ENCODE measurements around the gene ANKS1B. TPM values are rescaled to one million over a fixed set of nuclear protein-coding genes. Genes with fewer than 3 reads are reported as not detected.

The ANKS1B gene
- total RNA-seq, 4 donors from 2014 or later, result 14.0 to 38.4 (median 28.6) TPM

GRCh38 chr12:99383258-99383657, 601.5 kb downstream of the ANKS1B start:
- Histone ChIP-seq H3K4me1 (no peaks in the 10 kb centered on the region), H3K36me3 (no peaks in the 10 kb centered on the region), H3K27ac (no peak overlapping the region), H3K4me3 (no peak overlapping the region), H3K27me3 (no peaks in the 10 kb centered on the region), H3K9me3 (no peaks in the 10 kb centered on the region)
- no peak for DNase-seq (ENCODE audit: low spot score in 2 of 2)
- TF ChIP-seq POLR2A (IDR thresholded peaks at IDR 0.05) (no peak), CTCF (IDR thresholded peaks at IDR 0.05) (no peak), EP300 (IDR thresholded peaks at IDR 0.05) (no peak)
- 94 to 96% methylated on average over 4 of the region's 4 CpGs for WGBS, 2 donors

- Histone ChIP-seq H3K4me1 (no peaks in the 10 kb centered on the region), H3K4me3 (no peak overlapping the region), H3K27ac (no peak overlapping the region), H3K27me3 (no peaks in the 10 kb centered on the region), H3K36me3 (no peaks in the 10 kb centered on the region), H3K9me3 (no peaks in the 10 kb centered on the region)
- no peak for DNase-seq (ENCODE audit: low spot score in 2 of 2)
- 51 to 58% methylated on average over 2 of the region's 2 CpGs for WGBS, 2 donors
- TF ChIP-seq POLR2A (IDR thresholded peaks at IDR 0.05) (no peak), CTCF (IDR thresholded peaks at IDR 0.05) (no peak), EP300 (IDR thresholded peaks at IDR 0.05) (no peak)
Observed at GRCh38 chr12:99381992-99382391, 602.7 kb downstream of the ANKS1B start.

DNA sequence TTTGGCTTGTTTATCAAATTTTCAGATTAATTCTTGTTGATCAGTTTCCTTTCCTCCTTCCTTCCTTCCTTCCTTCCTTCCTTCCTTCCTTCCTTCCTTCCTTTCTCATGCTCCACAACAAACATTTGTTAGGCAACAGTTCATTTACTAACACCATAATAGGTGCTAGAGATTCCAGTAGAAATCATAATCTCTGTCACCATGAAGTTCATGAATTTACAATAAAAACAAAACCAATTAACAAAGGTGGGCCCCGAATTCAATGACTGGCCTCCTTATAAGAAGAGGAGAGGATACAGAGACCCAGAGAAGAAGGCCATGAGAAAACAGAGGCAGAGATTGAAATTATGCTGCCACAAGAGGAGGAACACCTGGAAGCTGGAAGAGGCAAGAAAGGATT, 604.0 kb downstream of the ANKS1B start:
- no peak for DNase-seq (ENCODE audit: low spot score in 2 of 2)
- H3K27me3 ChIP-seq, result no peaks in the 10 kb centered on the region
- WGBS, 2 donors, result 93 to 98% methylated on average over 1 of the region's 1 CpG
- no peaks in the 10 kb centered on the region for H3K4me1 ChIP-seq
- no peak overlapping the region for H3K4me3 ChIP-seq
- H3K9me3 ChIP-seq, result no peaks in the 10 kb centered on the region
- H3K27ac ChIP-seq, result no peak overlapping the region
- H3K36me3 ChIP-seq, result no peaks in the 10 kb centered on the region
- TF ChIP-seq EP300 (IDR thresholded peaks at IDR 0.05), result no peak
- no peak for TF ChIP-seq CTCF (IDR thresholded peaks at IDR 0.05)
- no peak for TF ChIP-seq POLR2A (IDR thresholded peaks at IDR 0.05)

- Histone ChIP-seq H3K27ac (no peak overlapping the region), H3K27me3 (no peaks in the 10 kb centered on the region), H3K4me3 (no peak overlapping the region), H3K36me3 (no peaks in the 10 kb centered on the region), H3K4me1 (no peaks in the 10 kb centered on the region), H3K9me3 (no peaks in the 10 kb centered on the region)
- WGBS, 2 donors, result 58 to 81% methylated on average over 1 of the region's 1 CpG
- DNase-seq (ENCODE audit: low spot score in 2 of 2), result no peak
- no peak for TF ChIP-seq POLR2A (IDR thresholded peaks at IDR 0.05)
- no peak for TF ChIP-seq CTCF (IDR thresholded peaks at IDR 0.05)
- TF ChIP-seq EP300 (IDR thresholded peaks at IDR 0.05), result no peak
Observed at GRCh38 chr12:99374023-99374422, 610.7 kb downstream of the ANKS1B start.

DNA sequence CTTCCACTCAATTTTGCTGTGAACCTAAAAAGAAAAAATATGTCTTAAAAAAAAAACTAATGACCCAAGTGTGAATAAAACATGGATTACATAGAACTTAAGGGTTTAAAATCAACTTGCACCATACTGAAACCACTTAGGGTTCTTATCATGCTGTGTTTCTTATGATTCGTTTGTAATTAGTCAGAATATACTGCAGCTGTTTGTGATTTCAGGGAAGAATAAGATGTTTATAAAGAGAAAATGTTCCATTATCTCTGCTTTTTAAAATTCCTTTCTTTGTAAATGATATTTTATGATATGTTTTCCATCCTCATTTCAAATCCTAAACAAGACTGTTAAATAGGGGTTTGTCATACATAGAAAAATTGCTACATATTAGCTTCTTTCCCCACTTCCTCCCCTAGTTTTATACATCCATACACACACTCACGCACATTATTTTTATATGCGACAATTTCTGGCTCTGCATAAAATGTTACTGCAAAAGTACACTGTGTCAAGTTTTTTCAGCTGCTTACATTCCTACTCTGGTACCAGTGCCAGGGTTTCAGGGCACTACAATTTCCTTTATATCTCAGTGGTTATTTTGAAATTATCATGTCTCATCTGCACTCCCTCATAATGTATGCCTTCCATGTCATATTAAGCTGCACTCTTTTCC, 612.3 kb downstream of the ANKS1B start:
- Histone ChIP-seq H3K27me3 (no peaks in the 10 kb centered on the region), H3K27ac (no peak overlapping the region), H3K36me3 (no peaks in the 10 kb centered on the region), H3K4me3 (no peak overlapping the region), H3K9me3 (no peaks in the 10 kb centered on the region), H3K4me1 (no peaks in the 10 kb centered on the region)
- WGBS, 2 donors, result 25 to 29% methylated on average over 3 of the region's 3 CpGs
- no peak for TF ChIP-seq CTCF (IDR thresholded peaks at IDR 0.05)
- TF ChIP-seq EP300 (IDR thresholded peaks at IDR 0.05), result no peak
- TF ChIP-seq POLR2A (IDR thresholded peaks at IDR 0.05), result no peak
- no peak for DNase-seq (ENCODE audit: low spot score in 2 of 2)
